Measurements from ENCODE around the gene ROMO1. TPM values are rescaled to one million over a fixed set of nuclear protein-coding genes. Genes with fewer than 3 reads are reported as not detected.

ROMO1 gene
- total and polyA plus RNA-seq, 10 of the 15 experiments (the other 5 are each of a cell fraction or from before 2014, with no cell fraction given): 23.2 to 631 (median 352) TPM

- peak overlapping the region; percentile 62 for H3K4me2 ChIP-seq (ENCODE audit: control insufficient read depth, insufficient read depth)
- 64% methylated on average over 4 of the region's 4 CpGs for WGBS (ENCODE audit: insufficient coverage, insufficient replicate concordance, low lambda C conversion rate, missing lambda C conversion rate)
- H2AFZ ChIP-seq (ENCODE audit: control insufficient read depth, low read depth, low read length): no peak overlapping the region
- H3K9me3 ChIP-seq (replicated peaks; ENCODE audit: control insufficient read depth, insufficient read depth, low read length): no peaks in the 10 kb centered on the region
- in situ Hi-C loops (cut with MboI) (no loop called here), intact Hi-C loops (cut with micrococcal nuclease; ENCODE audit: unreplicated experiment) (loop anchor here (10.0 kb wide), 1 partner anchor 146 kb away; no protein-coding TSS in a partner anchor)
- POLR2A ChIA-PET: interaction anchor here (0.6 to 6.9 kb wide), 4 partner anchors 15 to 72 kb away, joined by 3 to 214 read pairs (median 4); partner anchors contain the start of gene PHF20
- no peak overlapping the region for H3K27ac ChIP-seq (ENCODE audit: control insufficient read depth, insufficient read depth)
- peaks cover 5 to 28% of the 10 kb centered on the region in 2 experiments for H3K36me3 ChIP-seq (ENCODE audit: control insufficient read depth in 2 of 2, insufficient read depth in 2 of 2, low read length in 1 of 2)
- peaks cover 2% of the 10 kb centered on the region; the same call in 1 of the 2 replicates for H3K4me1 ChIP-seq (ENCODE audit: control insufficient read depth, insufficient read depth, low read length)
- ATAC-seq (no peak), FAIRE-seq (no peak), DNase-seq (ENCODE audit: low read depth, low spot score) (no peak)
- RAD21 ChIA-PET (ENCODE audit: unreplicated experiment): no interaction called here
- H4K20me1 ChIP-seq (ENCODE audit: control insufficient read depth, insufficient read depth): peaks cover 6% of the 10 kb centered on the region
- BruUV-seq (replicated peaks): no TSS peak
- H3K9ac ChIP-seq (ENCODE audit: control insufficient read depth, insufficient read depth, low read length): no peak overlapping the region
- TF ChIP-seq NR2C2 (IDR thresholded peaks at IDR 0.05; ENCODE audit: borderline replicate concordance, control insufficient read depth, insufficient read length, low read depth) (no peak), RAD51 (IDR thresholded peaks at IDR 0.05) (no peak), CTCF (IDR thresholded peaks at IDR 0.05 in 2 of 3, conservative IDR thresholded peaks at IDR 0.05 in 1 of 3; ENCODE audit: control insufficient read depth in 2 of 3, extremely low read depth in 1 of 3, insufficient read depth in 1 of 3, low read depth in 3 of 3, low read length in 3 of 3) (no peak), POLR2AphosphoS5 (IDR thresholded peaks at IDR 0.05; ENCODE audit: low read length) (peak; percentile 45; the same call in 1 of the 2 replicates), MYC (IDR thresholded peaks at IDR 0.05; ENCODE audit: insufficient read depth, insufficient read length, insufficient replicate concordance, low read length, severe bottlenecking) (no peak)
- SMC1A ChIA-PET (ENCODE audit: uncharacterized antibody, unreplicated experiment): interaction anchor here (0.8 to 1.9 kb wide), 5 partner anchors 9 to 57 kb away, joined by 3 to 7 read pairs (median 3); no protein-coding TSS in a partner anchor
- H3K4me3 ChIP-seq: peak overlapping the region; percentile 59
- peaks cover 95% of the 10 kb centered on the region for H3K79me2 ChIP-seq (ENCODE audit: control insufficient read depth, insufficient read depth, low read length)
- no peaks in the 10 kb centered on the region for H3K27me3 ChIP-seq (replicated peaks in 1 of 2; ENCODE audit: control insufficient read depth in 2 of 2, insufficient read depth in 2 of 2, low read length in 1 of 2)
- CTCF ChIA-PET: interaction anchor here (1.3 to 7.6 kb wide), 6 partner anchors 8 to 146 kb away, joined by 4 to 69 read pairs (median 7); partner anchors contain the start of gene PHF20
Measured at GRCh38 chr20:35738410-35739179, 39.4 kb downstream of the ROMO1 start.

All from GM12878 (cell line).